Naive B cell (primary cell): ENCODE results near the gene CORO6. TPM values are rescaled to one million over a fixed set of nuclear protein-coding genes. Genes with fewer than 3 reads are reported as not detected.
A peak's percentile ranks its signal among the peaks of the same experiment; 100 is the strongest.

Source experiments
- ATAC-seq, 2 donors: fragments of 150-1000 bp; cut with Tn5 transposase; 2 replicates each; pipeline ENCODE4 v1.10.0; 2021; ENCODE audit warnings: low read depth in 2 of 2, mild to moderate bottlenecking in 2 of 2, moderate library complexity in 2 of 2
- DNase-seq: peaks from one replicate; pipeline ENCODE4 v3.0.0; 2022
- H3K27ac Mint-ChIP-seq, 6 donors: one replicate each; pipeline ENCODE4 v1.8.0; 2020 to 2022; ENCODE audit warnings: mild to moderate bottlenecking in 6 of 6, mixed read lengths in 6 of 6, moderate library complexity in 5 of 6, inconsistent platforms in 2 of 6
- H3K27me3 Mint-ChIP-seq, 3 donors: one replicate each; pipeline ENCODE4 v1.8.0; 2021 to 2022; ENCODE audit warnings: mixed read lengths in 3 of 3, mild to moderate bottlenecking in 1 of 3
- H3K36me3 Mint-ChIP-seq, 2 donors: one replicate each; pipeline ENCODE4 v1.8.0; 2020 to 2022; ENCODE audit warnings: mixed read lengths in 2 of 2, inconsistent platforms in 1 of 2, mild to moderate bottlenecking in 1 of 2
- H3K4me1 Mint-ChIP-seq, 3 donors: one replicate each; pipeline ENCODE4 v1.8.0; 2020 to 2022; ENCODE audit warnings: mixed read lengths in 3 of 3, inconsistent platforms in 1 of 3, mild to moderate bottlenecking in 1 of 3, moderate library complexity in 1 of 3
- H3K4me3 Mint-ChIP-seq, 8 donors: one replicate each; pipeline ENCODE4 v1.8.0; 2020 to 2022; ENCODE audit warnings: mild to moderate bottlenecking in 8 of 8, mixed read lengths in 8 of 8, moderate library complexity in 8 of 8, inconsistent platforms in 2 of 8
- H3K9me3 Mint-ChIP-seq, 7 donors: one replicate each; pipeline ENCODE4 v1.8.0; 2020 to 2022; ENCODE audit warnings: mixed read lengths in 7 of 7, mild to moderate bottlenecking in 5 of 7, inconsistent platforms in 2 of 7, moderate library complexity in 1 of 7
- polyA plus RNA-seq, 6 donors: library from polyadenylated mRNA; unstranded; fragments of 300-500 nt; fragmentation: Illumina TruSeq; gene quantifications; one replicate each; pipeline ENCODE4 v1.2.3, GENCODE V29; 2021; ENCODE audit warnings: low read depth in 6 of 6

Gene CORO6
- polyA plus RNA-seq, 6 donors from 2014 or later = 0.12 to 0.13 TPM; not detected in 4

- Mint-ChIP-seq H3K36me3 (peaks cover 13 to 25% of the 10 kb centered on the region in 2 donors), H3K4me1 (no peaks in the 10 kb centered on the region), H3K4me3 (no peak overlapping the region), H3K27me3 (no peaks in the 10 kb centered on the region), H3K27ac (peak overlapping the region in 4 of 6 donors; percentile 2 to 61 (median 44)), H3K9me3 (no peaks in the 10 kb centered on the region)
- ATAC-seq (no peak), DNase-seq (no peak)
These were observed 27.7 kb upstream of the CORO6 start for GRCh38 chr17:29650396-29650795.

GRCh38 chr17:29649359-29649758 is 26.6 kb upstream of the CORO6 start:
- no peaks in the 10 kb centered on the region for H3K9me3 Mint-ChIP-seq
- no peak overlapping the region for H3K4me3 Mint-ChIP-seq
- ATAC-seq (no peak), DNase-seq (no peak)
- peaks cover 0 to 5% (median 4%) of the 10 kb centered on the region in 3 donors for H3K4me1 Mint-ChIP-seq
- H3K27me3 Mint-ChIP-seq = no peaks in the 10 kb centered on the region
- H3K27ac Mint-ChIP-seq = peak overlapping the region in 3 of 6 donors; percentile 23 to 49 (median 24)
- peaks cover 9 to 30% of the 10 kb centered on the region in 2 donors for H3K36me3 Mint-ChIP-seq

GRCh38 chr17:29648005-29648404 is 25.3 kb upstream of the CORO6 start:
- Mint-ChIP-seq H3K27ac (peak overlapping the region in 2 of 6 donors; percentile 74 to 85), H3K27me3 (no peaks in the 10 kb centered on the region), H3K9me3 (no peaks in the 10 kb centered on the region), H3K36me3 (peaks cover 9 to 28% of the 10 kb centered on the region in 2 donors), H3K4me3 (peak overlapping the region in 1 of 8 donors; percentile 42), H3K4me1 (peaks cover 0 to 5% (median 4%) of the 10 kb centered on the region in 3 donors)
- DNase-seq (no peak), ATAC-seq (no peak)

- Mint-ChIP-seq H3K27me3 (no peaks in the 10 kb centered on the region), H3K9me3 (no peaks in the 10 kb centered on the region), H3K4me1 (peaks cover 7 to 20% (median 8%) of the 10 kb centered on the region in 3 donors), H3K27ac (peak overlapping the region in 4 of 6 donors; percentile 41 to 75 (median 60)), H3K4me3 (no peak overlapping the region), H3K36me3 (peaks cover 9 to 25% of the 10 kb centered on the region in 2 donors)
- DNase-seq (no peak), ATAC-seq (no peak)
These were observed 22.9 kb upstream of the CORO6 start for GRCh38 chr17:29645515-29646051.

GRCh38 chr17:29643817-29644160 is 21.1 kb upstream of the CORO6 start:
- Mint-ChIP-seq H3K9me3 (no peaks in the 10 kb centered on the region), H3K4me1 (peaks cover 16 to 37% (median 21%) of the 10 kb centered on the region in 3 donors), H3K27me3 (no peaks in the 10 kb centered on the region), H3K4me3 (no peak overlapping the region), H3K27ac (peak overlapping the region in 4 of 6 donors; percentile 49 to 93 (median 66)), H3K36me3 (peaks cover 0 to 11% of the 10 kb centered on the region in 2 donors)
- ATAC-seq (no peak), DNase-seq (no peak)

GRCh38 chr17:29642171-29642611 is 19.5 kb upstream of the CORO6 start:
- Mint-ChIP-seq H3K4me1 (peaks cover 16 to 37% (median 21%) of the 10 kb centered on the region in 3 donors), H3K9me3 (no peaks in the 10 kb centered on the region), H3K27ac (peak overlapping the region in 4 of 6 donors; percentile 19 to 78 (median 54)), H3K27me3 (no peaks in the 10 kb centered on the region), H3K4me3 (peak overlapping the region in 2 of 8 donors; percentile 4 to 22), H3K36me3 (peaks cover 0 to 11% of the 10 kb centered on the region in 2 donors)
- DNase-seq (no peak), ATAC-seq (no peak)

- peaks cover 16 to 43% (median 21%) of the 10 kb centered on the region in 3 donors for H3K4me1 Mint-ChIP-seq
These were observed 18.4 kb upstream of the CORO6 start for GRCh38 chr17:29640981-29641642.

GRCh38 chr17:29640413-29640812 is 17.7 kb upstream of the CORO6 start:
- Mint-ChIP-seq H3K4me3 (no peak overlapping the region), H3K27me3 (no peaks in the 10 kb centered on the region), H3K27ac (peak overlapping the region; percentile 43 to 80 (median 60)), H3K9me3 (no peaks in the 10 kb centered on the region), H3K4me1 (peaks cover 16 to 46% (median 21%) of the 10 kb centered on the region in 3 donors), H3K36me3 (peaks cover 0 to 15% of the 10 kb centered on the region in 2 donors)
- DNase-seq = no peak
- ATAC-seq = no peak

More at GRCh38 chr17:29640981-29641642, 18.4 kb upstream of the CORO6 start:
- DNase-seq (no peak), ATAC-seq (no peak)
- peaks cover 0 to 18% of the 10 kb centered on the region in 2 donors for H3K36me3 Mint-ChIP-seq
- H3K27ac Mint-ChIP-seq = peak overlapping the region in 4 of 6 donors; percentile 59 to 79 (median 68)
- H3K9me3 Mint-ChIP-seq = no peaks in the 10 kb centered on the region
- H3K4me3 Mint-ChIP-seq = no peak overlapping the region
- no peaks in the 10 kb centered on the region for H3K27me3 Mint-ChIP-seq

- Mint-ChIP-seq H3K36me3 (peaks cover 13 to 25% of the 10 kb centered on the region in 2 donors), H3K9me3 (no peaks in the 10 kb centered on the region), H3K4me3 (no peak overlapping the region), H3K27ac (peak overlapping the region in 3 of 6 donors; percentile 11 to 91 (median 37)), H3K4me1 (peaks cover 10 to 23% (median 11%) of the 10 kb centered on the region in 3 donors), H3K27me3 (no peaks in the 10 kb centered on the region)
- no peak for DNase-seq
- ATAC-seq = no peak
These were observed 11.2 kb upstream of the CORO6 start for GRCh38 chr17:29633886-29634285.

- Mint-ChIP-seq H3K4me3 (no peak overlapping the region), H3K9me3 (no peaks in the 10 kb centered on the region), H3K27me3 (no peaks in the 10 kb centered on the region), H3K27ac (peak overlapping the region in 4 of 6 donors; percentile 33 to 85 (median 76)), H3K4me1 (peaks cover 14 to 26% (median 24%) of the 10 kb centered on the region in 3 donors), H3K36me3 (peaks cover 13 to 17% of the 10 kb centered on the region in 2 donors)
- ATAC-seq (no peak), DNase-seq (no peak)
These were observed 8.0 kb upstream of the CORO6 start for GRCh38 chr17:29630630-29631193.

GRCh38 chr17:29629839-29630238 is 7.1 kb upstream of the CORO6 start:
- Mint-ChIP-seq H3K4me1 (peaks cover 14 to 26% (median 23%) of the 10 kb centered on the region in 3 donors), H3K36me3 (peaks cover 13 to 17% of the 10 kb centered on the region in 2 donors), H3K9me3 (no peaks in the 10 kb centered on the region), H3K4me3 (no peak overlapping the region), H3K27ac (peak overlapping the region in 2 of 6 donors; percentile 32 to 72), H3K27me3 (no peaks in the 10 kb centered on the region)
- no peak for ATAC-seq
- DNase-seq = no peak

GRCh38 chr17:29628644-29629043 is 5.9 kb upstream of the CORO6 start:
- DNase-seq (no peak), ATAC-seq (no peak)
- Mint-ChIP-seq H3K4me1 (peaks cover 9 to 28% (median 20%) of the 10 kb centered on the region in 3 donors), H3K9me3 (no peaks in the 10 kb centered on the region), H3K27ac (peak overlapping the region in 5 of 6 donors; percentile 65 to 84 (median 75)), H3K36me3 (peaks cover 11 to 13% of the 10 kb centered on the region in 2 donors), H3K4me3 (peak overlapping the region in 1 of 8 donors; percentile 21), H3K27me3 (no peaks in the 10 kb centered on the region)

GRCh38 chr17:29627951-29628350 is 5.2 kb upstream of the CORO6 start:
- peak overlapping the region in 5 of 6 donors; percentile 11 to 56 (median 45) for H3K27ac Mint-ChIP-seq
- H3K36me3 Mint-ChIP-seq = peaks cover 10 to 13% of the 10 kb centered on the region in 2 donors
- H3K4me3 Mint-ChIP-seq = no peak overlapping the region
- H3K27me3 Mint-ChIP-seq = no peaks in the 10 kb centered on the region
- no peaks in the 10 kb centered on the region for H3K9me3 Mint-ChIP-seq
- no peak for DNase-seq
- peaks cover 12 to 34% (median 27%) of the 10 kb centered on the region in 3 donors for H3K4me1 Mint-ChIP-seq
- ATAC-seq = no peak
